Stimulated activated CD4-positive, alpha-beta T cell treated with anti-CD3 and anti-CD28 coated beads, TNF-alpha, amount 100 ng/mL, for 48 hours (primary cell): ENCODE results near the gene ANKRD34C.

ENCODE experiments used
- DNase-seq, 3 donors: peaks; one replicate each; pipeline ENCODE4 v3.0.0-alpha.2; 2020; ENCODE audit warnings: low read depth in 3 of 3

ANKRD34C gene

GRCh38 chr15:79282371-79283251 lies at the start of gene ANKRD34C:
Gene ANKRD34C (plus strand): TSS chr15:79282722. CDS start chr15:79293285, 10,563 bp downstream.
- no peak for DNase-seq

GRCh38 chr15:79233236-79233635 lies 49.3 kb upstream of the ANKRD34C start:
- no peak for DNase-seq

DNA sequence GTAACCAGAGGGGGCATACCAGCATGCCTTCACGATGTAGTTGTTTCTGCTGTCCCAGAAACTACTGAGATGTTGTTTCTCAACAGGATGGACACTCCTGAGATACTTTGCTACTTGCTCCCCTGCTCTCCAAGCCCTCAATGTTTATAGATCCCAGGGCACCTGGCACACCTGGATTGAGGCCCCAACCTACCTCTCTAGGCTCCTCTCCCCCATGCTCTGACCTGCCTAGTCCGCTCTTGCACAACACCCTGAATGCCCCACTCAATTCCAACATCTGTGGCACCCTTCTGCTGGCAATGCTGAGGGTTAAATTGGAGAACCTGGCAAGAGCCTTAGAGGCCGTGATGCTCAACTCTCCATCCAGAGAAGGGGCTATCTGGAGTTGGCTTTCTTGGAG lies 42.5 kb upstream of the ANKRD34C start:
- DNase-seq = no peak

DNA sequence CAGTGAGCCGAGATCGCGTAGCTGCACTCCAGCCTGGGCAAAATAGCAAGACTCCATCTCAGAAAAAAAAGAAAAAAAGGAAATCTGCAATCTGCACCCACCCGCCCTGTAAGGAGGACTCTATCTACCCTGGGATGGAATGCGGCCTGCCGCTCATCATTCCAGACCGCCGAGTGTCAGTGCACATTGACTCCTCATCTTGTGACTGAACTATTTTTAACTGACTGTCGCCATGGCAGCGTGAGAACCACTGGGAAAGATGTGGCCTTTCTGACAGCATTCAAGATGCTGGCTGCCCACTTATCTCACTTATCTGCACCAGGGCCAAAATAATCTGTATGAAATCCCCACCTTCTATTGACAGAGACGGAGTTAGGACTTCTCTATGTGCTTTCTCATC lies 38.8 kb upstream of the ANKRD34C start:
- DNase-seq = no peak

- DNase-seq = no peak
Measured at GRCh38 chr15:79244876-79245275, 37.6 kb upstream of the ANKRD34C start.

- DNase-seq = no peak
Measured at GRCh38 chr15:79248183-79248582, 34.3 kb upstream of the ANKRD34C start.

- no peak for DNase-seq
Measured at GRCh38 chr15:79257454-79257853, 25.1 kb upstream of the ANKRD34C start.

DNA sequence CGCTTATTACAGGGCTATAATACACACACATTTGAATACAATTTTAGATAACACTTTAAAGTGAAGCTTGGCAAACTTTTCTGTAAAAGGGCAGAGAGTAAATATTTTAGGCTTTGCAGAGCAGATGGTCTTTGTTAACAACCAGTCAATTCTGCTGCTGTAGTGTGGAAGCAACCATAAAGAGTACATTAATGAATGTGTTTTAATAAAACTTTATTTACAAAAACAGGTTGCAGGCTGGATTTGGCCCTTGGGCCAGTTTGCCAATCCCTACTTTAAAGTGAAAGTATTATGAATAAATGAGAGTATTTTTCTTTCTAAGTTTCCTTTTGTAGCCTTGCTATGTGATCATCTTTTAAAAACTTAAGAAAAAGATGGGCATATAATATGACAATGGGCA lies 20.7 kb upstream of the ANKRD34C start:
- DNase-seq = no peak

- DNase-seq = no peak
Measured at GRCh38 chr15:79265167-79265566, 17.4 kb upstream of the ANKRD34C start.

- no peak for DNase-seq
Measured at GRCh38 chr15:79265987-79266579, 16.4 kb upstream of the ANKRD34C start.

GRCh38 chr15:79283252-79284048 lies 928 bp downstream of the ANKRD34C start:
- peak in 2 of 3 donors; percentile 11 to 32 for DNase-seq

- DNase-seq = no peak
Measured at GRCh38 chr15:79290642-79291275, 8.2 kb downstream of the ANKRD34C start.

DNA sequence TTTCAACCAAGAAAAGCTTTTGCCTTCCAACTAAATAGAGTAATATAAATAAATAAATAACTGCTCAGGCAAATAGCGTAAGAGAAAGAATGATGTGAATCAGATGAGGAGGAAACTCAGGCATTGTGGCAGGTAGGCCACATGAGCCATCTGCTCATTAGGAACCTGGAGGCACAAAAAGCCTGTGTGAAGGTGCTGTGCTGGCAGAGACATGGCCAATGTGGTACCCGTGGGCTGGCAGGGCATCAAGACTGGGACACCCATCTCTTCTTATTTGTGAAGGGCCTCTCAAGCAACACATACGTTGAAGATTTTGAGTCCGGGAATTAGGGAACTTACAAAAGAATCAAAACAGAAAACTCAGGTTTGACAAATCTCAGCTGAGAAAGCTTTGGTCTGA lies 9.5 kb downstream of the ANKRD34C start:
- DNase-seq = no peak

- no peak for DNase-seq
Measured at GRCh38 chr15:79294075-79294474, 11.6 kb downstream of the ANKRD34C start.

DNA sequence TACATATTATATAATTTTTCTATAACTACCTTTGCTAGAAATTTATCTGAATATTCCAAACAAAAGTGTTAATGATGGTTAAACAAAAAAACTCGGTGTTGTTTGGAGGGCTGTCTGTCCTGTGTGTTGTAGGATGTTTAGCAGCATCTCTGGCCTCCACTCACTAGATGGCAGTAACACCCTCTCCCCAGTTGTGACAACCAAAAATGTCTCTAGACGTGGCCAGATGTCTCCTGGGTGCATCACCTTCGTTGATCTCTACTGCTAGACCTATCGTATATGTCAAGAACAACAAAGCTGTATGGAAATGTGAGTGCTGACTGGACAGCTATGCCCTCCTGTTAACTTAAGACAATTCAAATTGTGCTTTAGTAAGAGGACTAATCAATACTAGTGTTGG lies 14.1 kb downstream of the ANKRD34C start:
- DNase-seq = no peak

- DNase-seq = no peak
Measured at GRCh38 chr15:79299126-79299840, 16.8 kb downstream of the ANKRD34C start.

DNA sequence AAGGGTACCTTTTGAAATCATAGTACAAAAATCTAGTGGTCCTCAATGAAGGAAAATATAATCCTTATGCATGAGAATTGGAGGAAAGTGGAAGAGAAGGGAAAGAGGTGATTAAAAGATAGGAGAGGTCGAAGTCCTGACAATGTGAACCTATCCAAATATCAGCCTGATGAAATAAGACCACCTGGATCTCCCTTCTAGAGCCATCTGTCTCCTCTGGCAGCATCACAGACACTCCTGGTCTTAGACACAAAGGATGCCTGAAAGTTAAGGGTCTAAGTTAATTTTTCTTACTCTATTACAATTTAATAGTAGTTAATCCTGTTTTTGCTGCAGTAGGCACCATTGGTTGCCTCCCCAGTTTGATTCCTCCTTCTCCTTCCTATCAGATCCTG lies 17.3 kb downstream of the ANKRD34C start:
- no peak for DNase-seq

DNA sequence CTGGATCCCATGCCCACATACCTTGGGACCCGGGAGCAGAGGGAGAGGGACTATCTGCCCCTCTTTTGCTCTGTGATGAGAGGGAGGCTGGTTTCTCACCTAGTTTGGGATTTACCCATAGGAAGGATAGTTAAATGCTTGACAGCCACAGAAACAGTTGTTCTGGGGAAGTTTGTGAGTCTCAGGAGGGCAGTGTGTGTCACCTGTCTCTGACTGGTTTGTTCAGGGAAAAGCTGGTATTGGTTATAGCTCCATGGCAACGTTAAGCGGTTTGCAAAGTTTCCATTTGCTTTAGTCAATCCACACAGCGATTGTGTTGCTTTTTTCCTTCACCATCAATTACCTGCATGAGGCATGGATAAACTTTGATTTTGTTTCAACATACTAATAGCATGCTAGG lies 24.7 kb downstream of the ANKRD34C start:
- no peak for DNase-seq

DNA sequence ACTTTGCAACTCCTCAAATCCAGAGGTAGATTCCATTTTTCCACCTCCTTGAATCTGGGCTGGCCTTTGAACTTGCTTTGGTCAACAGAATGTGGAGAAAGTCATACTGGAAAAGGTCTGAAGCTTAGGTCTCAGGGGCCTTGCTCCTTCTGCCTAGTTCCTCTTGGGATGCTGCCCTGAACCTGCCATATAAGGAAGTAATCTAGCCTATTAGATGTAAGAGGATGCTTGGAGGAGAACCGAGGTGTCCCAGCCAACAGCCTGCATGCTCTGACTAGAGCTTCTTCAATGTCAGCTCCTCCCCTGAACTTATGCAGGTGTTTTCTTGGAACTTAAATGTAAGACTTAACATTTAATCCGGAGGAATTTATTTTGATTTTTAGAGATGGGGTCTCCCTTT lies 26.4 kb downstream of the ANKRD34C start:
- DNase-seq = no peak

- no peak for DNase-seq
Measured at GRCh38 chr15:79310612-79310984, 28.1 kb downstream of the ANKRD34C start.
